Astrocyte of the cerebellum (primary cell): Measurements from ENCODE around the gene KLHL3.

Experiments used
- DNase-seq: peaks from one replicate; pipeline ENCODE4 v3.0.0-alpha.2; 2011; ENCODE audit warnings: low read depth
- H3K4me3 ChIP-seq: 2 replicates; pipeline ENCODE4 v1.5.1; 2011; ENCODE audit warnings: mild to moderate bottlenecking, low read depth, low read length, moderate library complexity
- CTCF ChIP-seq: IDR thresholded peaks from 2 replicates; pipeline ENCODE4 v1.5.1; 2012; ENCODE audit warnings: low read length, low read depth, moderate library complexity, mild to moderate bottlenecking; ENCODE audit errors: missing control alignments
- in situ Hi-C: cut with HindIII; loops from 2 replicates; pipeline ENCODE4 v1.10.0; 2017; ENCODE audit warnings: low sequenced_read_pairs

Gene KLHL3

GRCh38 chr5:137679910-137680309 is 56.0 kb downstream of the KLHL3 start:
- DNase-seq, result no peak
- in situ Hi-C loops, result no loop called here
- TF ChIP-seq CTCF, result no peak
- H3K4me3 ChIP-seq, result no peak overlapping the region

DNA sequence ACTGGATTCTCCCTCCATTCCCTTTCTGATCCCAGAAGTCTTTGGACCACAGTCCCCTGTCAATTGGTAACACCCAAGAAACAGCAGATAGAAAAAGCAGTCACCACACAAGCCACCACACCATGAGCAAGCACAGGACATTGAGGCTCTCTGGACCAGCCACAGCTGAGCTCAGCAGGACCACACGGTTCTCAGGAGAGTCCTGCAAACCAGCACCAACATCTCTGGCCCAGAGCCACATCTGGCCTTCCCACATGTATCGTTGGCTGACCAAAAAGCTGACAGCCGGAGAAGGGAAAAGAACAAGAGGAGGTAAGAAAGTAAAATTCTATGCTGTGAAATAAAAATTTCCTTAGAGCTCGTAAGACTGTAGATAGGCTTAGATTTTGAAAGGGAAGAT is 56.7 kb downstream of the KLHL3 start:
- in situ Hi-C loops, result no loop called here
- no peak overlapping the region for H3K4me3 ChIP-seq
- no peak for TF ChIP-seq CTCF
- no peak for DNase-seq

DNA sequence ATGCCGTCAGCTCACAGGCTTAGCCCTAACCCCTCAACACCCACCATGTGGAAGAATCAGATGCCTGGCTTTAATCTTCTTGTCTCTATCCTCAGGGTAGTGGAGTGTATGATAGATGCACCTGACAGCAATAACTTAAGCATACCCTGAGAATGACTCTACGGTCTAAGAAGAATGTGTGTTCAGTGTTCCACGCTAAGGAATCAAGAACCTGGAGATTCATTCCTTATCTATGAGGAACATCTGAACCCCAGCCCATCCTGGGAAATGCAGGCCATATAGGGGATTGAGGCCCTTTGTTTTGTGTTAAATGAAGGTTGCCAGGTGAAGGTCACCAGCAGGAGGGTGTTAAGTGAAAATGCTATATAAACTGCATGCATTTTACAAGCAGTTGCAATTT is 63.0 kb downstream of the KLHL3 start:
- DNase-seq, result no peak
- in situ Hi-C loops, result no loop called here
- TF ChIP-seq CTCF, result no peak
- no peak overlapping the region for H3K4me3 ChIP-seq

GRCh38 chr5:137672001-137672400 is 63.9 kb downstream of the KLHL3 start:
- no peak for TF ChIP-seq CTCF
- no peak overlapping the region for H3K4me3 ChIP-seq
- in situ Hi-C loops, result no loop called here
- no peak for DNase-seq

DNA sequence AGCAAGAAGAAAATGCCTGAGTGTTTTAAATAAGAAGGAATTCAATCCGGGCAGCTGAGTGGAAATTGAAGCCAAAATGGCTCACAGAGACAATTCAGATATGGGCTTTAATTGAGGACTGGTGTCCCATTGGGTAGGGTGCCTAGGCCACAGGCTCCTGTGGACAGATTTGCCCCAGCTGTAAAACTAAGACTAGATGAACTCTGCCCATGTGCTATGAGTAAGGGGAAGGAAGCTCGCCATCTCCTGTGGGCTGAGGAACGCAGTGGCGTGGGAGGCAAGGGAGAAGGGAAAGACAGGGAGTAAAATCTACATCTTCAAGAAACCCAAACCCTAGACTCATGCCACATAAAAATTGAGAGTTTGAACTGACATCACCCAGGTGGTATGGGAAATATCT is 66.1 kb downstream of the KLHL3 start:
- no peak for TF ChIP-seq CTCF
- in situ Hi-C loops, result no loop called here
- no peak for DNase-seq
- no peak overlapping the region for H3K4me3 ChIP-seq

DNA sequence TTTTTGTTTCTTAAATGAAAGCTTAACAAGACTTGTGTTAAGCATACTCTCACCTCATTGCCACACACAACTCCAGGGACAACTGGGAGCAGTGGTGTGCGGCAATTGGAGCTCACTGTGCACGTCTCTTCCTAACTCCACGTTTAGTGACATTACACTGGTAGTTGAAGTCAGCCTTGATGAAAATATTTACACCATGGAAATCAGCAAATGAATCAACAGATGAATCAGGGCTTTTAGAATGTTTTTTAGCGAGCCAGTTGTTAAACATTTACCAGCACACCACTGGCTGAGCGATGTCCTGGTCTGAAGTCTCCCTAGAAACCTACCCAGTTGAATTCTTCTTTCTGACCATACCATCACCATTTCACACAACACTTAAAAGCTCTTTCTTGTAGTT is 67.3 kb downstream of the KLHL3 start:
- no peak for DNase-seq
- TF ChIP-seq CTCF, result no peak
- in situ Hi-C loops, result no loop called here
- no peak overlapping the region for H3K4me3 ChIP-seq

GRCh38 chr5:137667341-137667740 is 68.5 kb downstream of the KLHL3 start:
- TF ChIP-seq CTCF, result no peak
- no peak overlapping the region for H3K4me3 ChIP-seq
- in situ Hi-C loops, result no loop called here
- DNase-seq, result no peak
